H1 (cell line): ENCODE results near the gene LRRC30. TPM values are rescaled to one million over a fixed set of nuclear protein-coding genes. Genes with fewer than 3 reads are reported as not detected.
A peak's percentile ranks its signal among the peaks of the same experiment; 100 is the strongest.

Experiments
- CTCF ChIA-PET: fragments of 300-600 bp; sonication (Branson Sonifier 250); formaldehyde crosslinking; loops from one replicate; lab custom pipeline; 2021; ENCODE audit not compliant: partially characterized antibody; lab: Charles Lee
- POLR2A ChIA-PET: fragments of 300-600 bp; sonication (Branson Sonifier 250); formaldehyde crosslinking; loops from one replicate; lab custom pipeline; 2021; ENCODE audit warnings: inconsistent platforms; ENCODE audit not compliant: partially characterized antibody; lab: Charles Lee
- DNase-seq, 2 experiments: peaks; one replicate each; pipeline versions ENCODE4 v3.0.0 to v3.0.0-alpha.2; 2010 to 2022; ENCODE audit warnings: low spot score in 2 of 2, low read depth in 1 of 2, mixed read lengths in 1 of 2
- FAIRE-seq: peaks from 2 replicates; lab custom pipeline; 2011; peaks lifted over from hg19 to GRCh38; lab: Jason Lieb, UNC
- H2AFZ ChIP-seq: 2 replicates; pipeline ENCODE4 v1.8.1; 2012; ENCODE audit warnings: low read length, inconsistent platforms
- H2AK5ac ChIP-seq: 2 replicates; pipeline ENCODE4 v1.6.1; 2013; ENCODE audit warnings: low read depth, low read length
- H2BK120ac ChIP-seq: replicated peaks from 2 replicates; pipeline ENCODE3; 2013; ENCODE audit warnings: low read depth, low read length, inconsistent platforms
- H2BK12ac ChIP-seq: 2 replicates; pipeline ENCODE4 v1.6.1; 2013; ENCODE audit warnings: low read depth, low read length
- H2BK15ac ChIP-seq: 2 replicates; pipeline ENCODE4 v1.6.1; 2013; ENCODE audit warnings: low read length
- H2BK20ac ChIP-seq: 2 replicates; pipeline ENCODE4 v1.6.1; 2013; ENCODE audit warnings: low read length
- H2BK5ac ChIP-seq: 2 replicates; pipeline ENCODE4 v1.6.1; 2013; ENCODE audit warnings: low read depth, low read length
- H3K14ac ChIP-seq: 2 replicates; pipeline ENCODE4 v1.6.1; 2013; ENCODE audit warnings: inconsistent platforms; ENCODE audit not compliant: insufficient read length
- H3K18ac ChIP-seq: 2 replicates; pipeline ENCODE4 v1.6.1; 2013; ENCODE audit warnings: low read length; ENCODE audit errors: extremely low read depth
- H3K23ac ChIP-seq: 2 replicates; pipeline ENCODE4 v1.6.1; 2013; ENCODE audit warnings: inconsistent platforms; ENCODE audit not compliant: insufficient read length
- H3K23me2 ChIP-seq: 2 replicates; pipeline ENCODE4 v1.6.1; 2013; ENCODE audit warnings: low read depth, low read length
- H3K27ac ChIP-seq: 2 replicates; pipeline ENCODE4 v1.6.1; 2011; ENCODE audit warnings: low read depth, low read length, inconsistent platforms
- H3K27me3 ChIP-seq, 4 experiments: replicated peaks in 1 of 4; 1 replicate in 1 of 4; 2 replicates in 3 of 4; pipeline versions ENCODE4 v1.6.1 to v1.8.1; 2011 to 2013; ENCODE audit warnings: low read length in 3 of 4, mild to moderate bottlenecking in 3 of 4, inconsistent platforms in 2 of 4, mixed read lengths in 2 of 4, moderate library complexity in 1 of 4; ENCODE audit not compliant: control insufficient read depth in 3 of 4, insufficient read depth in 3 of 4; ENCODE audit errors: extremely low read depth in 1 of 4
- H3K36me3 ChIP-seq, 4 experiments: 2 replicates each; pipeline versions ENCODE4 v1.6.1 to v1.8.1; 2011 to 2013; ENCODE audit warnings: mild to moderate bottlenecking in 4 of 4, low read length in 3 of 4, moderate library complexity in 2 of 4, control low read depth in 1 of 4, inconsistent platforms in 1 of 4; ENCODE audit not compliant: insufficient read depth in 4 of 4, control insufficient read depth in 2 of 4
- H3K4ac ChIP-seq: replicated peaks from 2 replicates; pipeline ENCODE3; 2013; ENCODE audit warnings: low read length, low read depth, mixed read lengths, inconsistent platforms; ENCODE audit not compliant: insufficient read length
- H3K4me1 ChIP-seq, 4 experiments: replicated peaks in 1 of 4; 1 replicate in 1 of 4; 2 replicates in 3 of 4; pipeline versions ENCODE4 v1.6.1 to v1.8.1; 2011 to 2013; ENCODE audit warnings: low read length in 3 of 4, inconsistent platforms in 2 of 4, mixed read lengths in 1 of 4; ENCODE audit not compliant: insufficient read depth in 4 of 4, control insufficient read depth in 3 of 4
- H3K4me2 ChIP-seq, 2 experiments: 2 replicates each; pipeline versions ENCODE4 v1.6.1 to v1.8.1; 2011 to 2013; ENCODE audit warnings: low read depth in 2 of 2, low read length in 2 of 2, control low read depth in 1 of 2, inconsistent platforms in 1 of 2, mild to moderate bottlenecking in 1 of 2; ENCODE audit not compliant: insufficient read depth in 1 of 2
- H3K4me3 ChIP-seq, 4 experiments: fragments of 200-600, 300-600 bp in 1 of 4; sonication (generic), shearing (Covaris generic), sonication (Bioruptor Twin) in 1 of 4; 2 replicates each; pipeline versions ENCODE4 v1.5.1 to v1.8.1; 2011 to 2016; ENCODE audit warnings: low read length in 4 of 4, low read depth in 3 of 4, control low read depth in 2 of 4, inconsistent platforms in 2 of 4, mild to moderate bottlenecking in 2 of 4, mixed read lengths in 1 of 4, moderate library complexity in 1 of 4; ENCODE audit not compliant: insufficient read depth in 2 of 4; ENCODE audit errors: extremely low read depth in 1 of 4
- H3K56ac ChIP-seq: replicated peaks from 2 replicates; pipeline ENCODE3; 2013; ENCODE audit warnings: low read depth, mild to moderate bottlenecking, mixed read lengths, low read length, inconsistent platforms; ENCODE audit not compliant: insufficient read length
- H3K79me1 ChIP-seq: 2 replicates; pipeline ENCODE4 v1.6.1; 2013; ENCODE audit warnings: low read depth, low read length, control low read depth
- H3K79me2 ChIP-seq, 2 experiments: 2 replicates each; pipeline versions ENCODE4 v1.6.1 to v1.8.1; 2012 to 2013; ENCODE audit warnings: low read length in 2 of 2, mild to moderate bottlenecking in 2 of 2, inconsistent platforms in 1 of 2; ENCODE audit not compliant: insufficient read depth in 2 of 2, control insufficient read depth in 1 of 2
- H3K9ac ChIP-seq, 4 experiments: replicated peaks in 1 of 4; 1 replicate in 1 of 4; 2 replicates in 3 of 4; pipeline versions ENCODE4 v1.6.1 to v1.8.1; 2011 to 2013; ENCODE audit warnings: low read depth in 3 of 4, low read length in 3 of 4, control low read depth in 2 of 4, mild to moderate bottlenecking in 2 of 4, moderate library complexity in 2 of 4, inconsistent platforms in 1 of 4; ENCODE audit errors: extremely low read depth in 1 of 4
- H3K9me3 ChIP-seq, 2 experiments: 2 replicates each; pipeline versions ENCODE4 v1.6.1 to v1.8.1; 2012 to 2013; ENCODE audit warnings: mild to moderate bottlenecking in 2 of 2, moderate library complexity in 2 of 2, control low read depth in 1 of 2, inconsistent platforms in 1 of 2, low read depth in 1 of 2, low read length in 1 of 2, mixed read lengths in 1 of 2; ENCODE audit not compliant: insufficient read depth in 2 of 2
- H4K20me1 ChIP-seq, 2 experiments: replicated peaks in 1 of 2; 2 replicates each; pipeline versions ENCODE3 to v1.8.1; 2011 to 2013; ENCODE audit warnings: inconsistent platforms in 2 of 2, low read length in 2 of 2, mild to moderate bottlenecking in 1 of 2; ENCODE audit not compliant: insufficient read depth in 2 of 2, control insufficient read depth in 1 of 2
- H4K5ac ChIP-seq: 2 replicates; pipeline ENCODE4 v1.6.1; 2013; ENCODE audit warnings: low read length, low read depth, mixed read lengths, inconsistent platforms; ENCODE audit not compliant: insufficient read length
- H4K8ac ChIP-seq: 2 replicates; pipeline ENCODE4 v1.8.0; 2013; ENCODE audit warnings: mild to moderate bottlenecking, moderate library complexity, low read length, inconsistent platforms; ENCODE audit not compliant: insufficient read depth; ENCODE audit errors: extremely low read depth
- H4K91ac ChIP-seq: replicated peaks from 2 replicates; pipeline ENCODE3; 2013; ENCODE audit warnings: low read length, mixed read lengths, inconsistent platforms; ENCODE audit not compliant: insufficient read length
- MAX ChIP-seq: IDR thresholded peaks from 2 replicates; pipeline ENCODE4 v1.6.1; 2012; ENCODE audit warnings: inconsistent platforms
- YY1 ChIP-seq: IDR thresholded peaks from 2 replicates; pipeline ENCODE4 v1.6.1; 2011; ENCODE audit warnings: low read depth, mild to moderate bottlenecking, low read length
- WGBS, 2 experiments: shearing (Covaris generic) in 1 of 2; methylation state at CpG; one replicate each; pipeline versions ENCODE4 v1.1.6 to v1.1.7; 2013 to 2015; ENCODE audit warnings: low lambda C conversion rate in 2 of 2, mixed read lengths in 2 of 2, inconsistent platforms in 1 of 2, low coverage in 1 of 2, missing lambda C conversion rate in 1 of 2; ENCODE audit not compliant: insufficient replicate concordance in 2 of 2, insufficient coverage in 1 of 2, insufficient read length in 1 of 2; ENCODE audit errors: extremely low coverage in 1 of 2, missing lambda C conversion rate in 1 of 2; 5-methylcytosine and 5-hydroxymethylcytosine counted together
- polyA plus RNA-seq, 7 experiments: library from polyadenylated mRNA; depleted of rRNA in 3 of 7; stranded (reverse) in 5 of 7; unstranded in 2 of 7; fragments of >200 nt in 5 of 7; fragments of 200-250 nt in 2 of 7; gene quantifications; 1 replicate in 5 of 7; 2 replicates in 1 of 7; 4 replicates in 1 of 7; pipeline versions ENCODE4 v1.2.1 to v1.2.3, GENCODE V29; 2011 to 2013; ENCODE audit warnings: missing spikeins in 2 of 7, mixed read lengths in 2 of 7
- total RNA-seq: library from RNA; stranded (reverse); fragmentation: NEBNext Ultra II Directional; extraction: Animal tissue kit (Norgen Biotek cat#: 25700); gene quantifications from 2 replicates; pipeline ENCODE4 v1.2.1, GENCODE V29; 2021

LRRC30 gene
- total and polyA plus RNA-seq, 2 of the 8 experiments (the other 6 are each of a cell fraction or from before 2014, with no cell fraction given): not detected

GRCh38 chr18:7207366-7207915 is 23.4 kb upstream of the LRRC30 start:
- no peak overlapping the region for H3K4ac ChIP-seq
- FAIRE-seq: no peak
- no peak overlapping the region for H3K4me2 ChIP-seq
- ChIA-PET POLR2A (no interaction called here), CTCF (interaction anchor here (0.5 to 1.3 kb wide), 2 partner anchors 16 to 521 kb away, joined by 3 to 4 read pairs; no protein-coding TSS in a partner anchor)
- H4K5ac ChIP-seq: no peak overlapping the region
- 69% methylated on average over 4 of the region's 4 CpGs; no CpG with 5 or more reads in 1 of the 2 experiments for WGBS, 2 experiments
- no peak overlapping the region for H2BK20ac ChIP-seq
- no peaks in the 10 kb centered on the region for H3K23me2 ChIP-seq
- no peaks in the 10 kb centered on the region for H3K79me1 ChIP-seq
- H3K79me2 ChIP-seq: no peaks in the 10 kb centered on the region
- H3K27ac ChIP-seq: peak overlapping the region; percentile 73; the same call in 1 of the 2 replicates
- H3K27me3 ChIP-seq: no peaks in the 10 kb centered on the region
- H3K18ac ChIP-seq: no peak overlapping the region
- no peak overlapping the region for H3K9ac ChIP-seq
- DNase-seq: no peak
- no peak overlapping the region for H4K91ac ChIP-seq
- H2BK5ac ChIP-seq: no peak overlapping the region
- TF ChIP-seq YY1: no peak
- TF ChIP-seq MAX: peak; percentile 58; the same call in 1 of the 2 replicates
- no peak overlapping the region for H3K56ac ChIP-seq
- no peak overlapping the region for H2BK12ac ChIP-seq
- H2BK15ac ChIP-seq: no peak overlapping the region
- H2AK5ac ChIP-seq: no peak overlapping the region
- no peak overlapping the region for H3K14ac ChIP-seq
- H2AFZ ChIP-seq: peak overlapping the region; percentile 100
- no peaks in the 10 kb centered on the region for H4K20me1 ChIP-seq
- H3K4me1 ChIP-seq: peaks cover 0 to 6% (median under 1%) of the 10 kb centered on the region in 4 experiments; a peak in 2 of 7 replicates
- H3K9me3 ChIP-seq: no peaks in the 10 kb centered on the region
- H3K4me3 ChIP-seq: no peak overlapping the region
- no peak overlapping the region for H2BK120ac ChIP-seq
- no peak overlapping the region for H4K8ac ChIP-seq
- H3K23ac ChIP-seq: no peak overlapping the region
- no peaks in the 10 kb centered on the region for H3K36me3 ChIP-seq
